HCT116 (cell line): ENCODE data around the gene CCDC154. TPM values are rescaled to one million over a fixed set of nuclear protein-coding genes. Genes with fewer than 3 reads are reported as not detected.

Experiments
- ATAC-seq: fragments of 200-7000 bp; cut with Tn5 transposase; 2 replicates; pipeline ENCODE4 v1.9.1; 2020; ENCODE audit warnings: mild to moderate bottlenecking, moderate library complexity
- BruUV-seq: library from RNA; stranded (reverse); fragments of 400-500 nt; replicated peaks from 2 replicates; lab custom pipeline; 2021; lab: Mats Ljungman, UMichigan
- CTCF ChIA-PET: fragments of 300-600 bp; sonication (Branson Sonifier 250); formaldehyde crosslinking; loops from one replicate; lab custom pipeline; 2021; ENCODE audit warnings: antibody characterized with exemption; lab: Charles Lee
- POLR2A ChIA-PET: fragments of 300-600, 350-600 bp; sonication (Branson Sonifier 250); formaldehyde crosslinking; loops from one replicate; lab custom pipeline; 2021; ENCODE audit warnings: antibody characterized with exemption; lab: Charles Lee
- RAD21 ChIA-PET, 2 experiments: fragments of 300-600 bp; sonication (Branson Sonifier 250); formaldehyde crosslinking; loops; one replicate each; lab custom pipeline; 2023; ENCODE audit warnings: low total read pairs in 2 of 2; ENCODE audit not compliant: uncharacterized antibody in 2 of 2, unreplicated experiment in 2 of 2, low non-redundant PET in 1 of 2; lab: Charles Lee
- DNase-seq: peaks from one replicate; pipeline ENCODE4 v3.0.0-alpha.2; 2010; ENCODE audit warnings: low read depth, low spot score
- H2AFZ ChIP-seq: fragments of 200-600 bp; shearing (Covaris generic), sonication (generic); 2 replicates; pipeline ENCODE4 v1.6.1; 2017; ENCODE audit warnings: low read depth, mixed run types, mixed read lengths, antibody characterized with exemption, low read length; ENCODE audit not compliant: poor library complexity, severe bottlenecking
- H3K27ac ChIP-seq: 2 replicates; pipeline ENCODE4 v1.5.1; 2012; ENCODE audit warnings: low read depth, low read length
- H3K27me3 ChIP-seq: fragments of 200-600 bp; sonication (generic); 2 replicates; pipeline ENCODE4 v1.6.1; 2016; ENCODE audit warnings: mixed run types, low read length, mixed read lengths; ENCODE audit not compliant: insufficient read depth
- H3K36me3 ChIP-seq, 2 experiments: fragments of 200-500 bp in 1 of 2; fragments of 200-600 bp in 1 of 2; sonication (Bioruptor generic) in 1 of 2; sonication (generic) in 1 of 2; 2 replicates each; pipeline versions ENCODE4 v1.5.1 to v1.6.1; 2014 to 2016; ENCODE audit warnings: low read length in 2 of 2, inconsistent platforms in 1 of 2, mixed read lengths in 1 of 2, mixed run types in 1 of 2; ENCODE audit not compliant: insufficient read depth in 2 of 2, control insufficient read depth in 1 of 2
- H3K4me1 ChIP-seq, 2 experiments: fragments of 200-600 bp in 1 of 2; sonication (generic) in 1 of 2; 2 replicates each; pipeline versions ENCODE4 v1.5.1 to v1.6.1; 2012 to 2017; ENCODE audit warnings: low read length in 2 of 2, inconsistent platforms in 1 of 2, mild to moderate bottlenecking in 1 of 2, mixed read lengths in 1 of 2, mixed run types in 1 of 2, moderate library complexity in 1 of 2; ENCODE audit not compliant: insufficient read depth in 2 of 2, control insufficient read depth in 1 of 2
- H3K4me2 ChIP-seq: fragments of 200-600 bp; sonication (generic); 2 replicates; pipeline ENCODE4 v1.6.1; 2017; ENCODE audit warnings: mixed run types, low read length, mixed read lengths
- H3K4me3 ChIP-seq, 2 experiments: fragments of 200-600 bp in 1 of 2; sonication (generic) in 1 of 2; replicated peaks in 1 of 2; 2 replicates each; pipeline ENCODE4 v1.5.1; 2011 to 2016; ENCODE audit warnings: low read length in 2 of 2, control low read depth in 1 of 2, low read depth in 1 of 2, mild to moderate bottlenecking in 1 of 2, mixed read lengths in 1 of 2, mixed run types in 1 of 2
- H3K79me2 ChIP-seq: fragments of 200-600 bp; sonication (generic); 2 replicates; pipeline ENCODE4 v1.6.1; 2017; ENCODE audit warnings: mild to moderate bottlenecking, mixed run types, low read length, moderate library complexity, mixed read lengths; ENCODE audit not compliant: insufficient read depth
- H3K9ac ChIP-seq: fragments of 200-600 bp; sonication (generic); 2 replicates; pipeline ENCODE4 v1.6.1; 2016; ENCODE audit warnings: low read length, mixed read lengths
- H3K9me2 ChIP-seq: fragments of 200-600 bp; sonication (generic), shearing (Covaris generic); 2 replicates; pipeline ENCODE4 v1.6.1; 2017; ENCODE audit warnings: mixed run types, mild to moderate bottlenecking, moderate library complexity; ENCODE audit not compliant: insufficient read depth
- H3K9me3 ChIP-seq, 2 experiments: fragments of 200-500 bp in 1 of 2; fragments of 200-600 bp in 1 of 2; sonication (Bioruptor generic) in 1 of 2; sonication (generic) in 1 of 2; 2 replicates each; pipeline ENCODE4 v1.6.1; 2014 to 2017; ENCODE audit warnings: low read length in 2 of 2, mixed read lengths in 2 of 2, inconsistent platforms in 1 of 2, low read depth in 1 of 2, mild to moderate bottlenecking in 1 of 2, mixed run types in 1 of 2, moderate library complexity in 1 of 2; ENCODE audit not compliant: control insufficient read depth in 1 of 2, insufficient read depth in 1 of 2
- H4K20me1 ChIP-seq: fragments of 200-600 bp; sonication (generic), shearing (Covaris generic); 2 replicates; pipeline ENCODE4 v1.6.1; 2017; ENCODE audit warnings: mixed run types, mild to moderate bottlenecking, moderate library complexity; ENCODE audit not compliant: insufficient read depth
- CBX3 ChIP-seq: IDR thresholded peaks from 2 replicates; pipeline ENCODE4 v1.6.1; 2012; ENCODE audit warnings: low read depth
- CEBPB ChIP-seq: IDR thresholded peaks from 2 replicates; pipeline ENCODE4 v1.6.1; 2012; ENCODE audit warnings: low read depth
- ELF1 ChIP-seq: IDR thresholded peaks from 2 replicates; pipeline ENCODE4 v1.6.1; 2012; ENCODE audit warnings: low read depth, borderline replicate concordance
- EZH2 ChIP-seq: fragments of 200-600 bp; sonication (generic); IDR thresholded peaks from 2 replicates; pipeline ENCODE4 v1.6.1; 2017; ENCODE audit warnings: antibody characterized with exemption, mixed run types
- EZH2phosphoT487 ChIP-seq: fragments of 200-600 bp; IDR thresholded peaks from 2 replicates; pipeline ENCODE4 v1.6.1; 2018; ENCODE audit warnings: antibody characterized with exemption, borderline replicate concordance
- FOSL1 ChIP-seq: IDR thresholded peaks from 2 replicates; pipeline ENCODE4 v1.6.1; 2012; ENCODE audit warnings: low read depth
- JUND ChIP-seq: IDR thresholded peaks from 2 replicates; pipeline ENCODE4 v1.6.1; 2012
- MAX ChIP-seq: IDR thresholded peaks from 2 replicates; pipeline ENCODE4 v1.6.1; 2012
- SIN3A ChIP-seq: IDR thresholded peaks from 2 replicates; pipeline ENCODE4 v1.6.1; 2012; ENCODE audit warnings: low read depth
- SP1 ChIP-seq: IDR thresholded peaks from 2 replicates; pipeline ENCODE4 v1.6.1; 2012; ENCODE audit warnings: low read depth
- TCF7L2 ChIP-seq: IDR thresholded peaks from 2 replicates; pipeline ENCODE4 v1.7.0; 2011; ENCODE audit warnings: borderline replicate concordance, inconsistent platforms; ENCODE audit not compliant: insufficient read depth, insufficient read length; ENCODE audit errors: extremely low read depth
- YY1 ChIP-seq: IDR thresholded peaks from 2 replicates; pipeline ENCODE4 v1.6.1; 2011; ENCODE audit warnings: low read length, low read depth, moderate library complexity, mild to moderate bottlenecking; ENCODE audit not compliant: insufficient replicate concordance; ENCODE audit errors: extremely low read depth
- ZFX ChIP-seq: fragments of 450-650 bp; IDR thresholded peaks from 2 replicates; pipeline ENCODE4 v1.6.1; 2017
- intact Hi-C: fragments of 100-400 bp; cut with micrococcal nuclease; formaldehyde crosslinking; loops from 2 replicates; pipeline ENCODE4 v1.10.0; 2022
- total RNA-seq: library from RNA; stranded (reverse); gene quantifications from one replicate; pipeline ENCODE4 v1.2.1, GENCODE V29; 2021; ENCODE audit not compliant: unreplicated experiment
- TF ChIP-seq, protein P1 (sequence below), 3 experiments: fragments of 200-600 bp in 1 of 3; sonication (generic) in 1 of 3; IDR thresholded peaks in 2 of 3; conservative IDR thresholded peaks in 1 of 3; 2 replicates each; pipeline ENCODE4 v1.5.1; 2012 to 2017; ENCODE audit warnings: low read depth in 2 of 3, low read length in 2 of 3, antibody characterized with exemption in 1 of 3, borderline replicate concordance in 1 of 3, control low read depth in 1 of 3, mild to moderate bottlenecking in 1 of 3, mixed read lengths in 1 of 3, mixed run types in 1 of 3, moderate library complexity in 1 of 3; ENCODE audit not compliant: insufficient read depth in 1 of 3

CCDC154 gene
- total RNA-seq, 1 experiment from 2014 or later, result 1.7 TPM

DNA sequence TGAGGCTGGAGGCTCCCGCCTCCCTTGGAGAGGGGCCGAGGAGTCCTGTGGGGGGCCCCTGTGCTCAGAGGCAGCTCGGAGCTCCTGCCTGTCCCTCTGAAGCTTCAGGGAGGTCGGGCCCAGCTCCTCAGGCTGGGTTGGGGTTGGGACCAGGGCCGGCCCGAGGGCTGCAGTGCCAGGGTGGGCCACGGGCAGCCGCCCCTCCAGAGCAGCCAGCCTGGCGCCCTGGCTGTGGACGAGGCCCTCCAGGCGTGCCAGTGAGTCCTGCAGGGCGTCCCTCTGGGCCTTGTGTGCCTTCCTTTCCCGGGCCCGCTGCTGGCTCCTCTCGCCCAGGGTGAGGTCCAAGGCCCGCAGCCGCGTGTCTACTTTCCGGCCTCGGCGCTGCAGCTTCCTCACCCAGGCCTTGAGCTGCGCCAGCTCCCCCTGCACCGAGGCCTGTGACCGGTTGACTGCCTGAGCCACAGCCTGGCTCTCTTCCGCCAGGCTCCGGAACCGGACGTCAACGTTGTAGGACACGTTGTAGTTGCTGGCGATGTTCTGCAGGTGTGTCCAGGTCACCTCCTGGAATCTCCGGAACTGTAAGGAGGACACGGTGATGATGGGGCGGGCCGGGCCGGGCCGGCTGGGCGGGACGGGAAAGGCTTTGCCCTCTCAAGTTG, 43.2 kb upstream of the CCDC154 start:
- H2AFZ ChIP-seq, result no peak overlapping the region
- H3K79me2 ChIP-seq, result no peaks in the 10 kb centered on the region
- H3K4me1 ChIP-seq, result peaks cover 1 to 4% of the 10 kb centered on the region in 2 experiments
- ATAC-seq (no peak), DNase-seq (no peak)
- no TSS peak for BruUV-seq
- TF ChIP-seq, protein P1, sequence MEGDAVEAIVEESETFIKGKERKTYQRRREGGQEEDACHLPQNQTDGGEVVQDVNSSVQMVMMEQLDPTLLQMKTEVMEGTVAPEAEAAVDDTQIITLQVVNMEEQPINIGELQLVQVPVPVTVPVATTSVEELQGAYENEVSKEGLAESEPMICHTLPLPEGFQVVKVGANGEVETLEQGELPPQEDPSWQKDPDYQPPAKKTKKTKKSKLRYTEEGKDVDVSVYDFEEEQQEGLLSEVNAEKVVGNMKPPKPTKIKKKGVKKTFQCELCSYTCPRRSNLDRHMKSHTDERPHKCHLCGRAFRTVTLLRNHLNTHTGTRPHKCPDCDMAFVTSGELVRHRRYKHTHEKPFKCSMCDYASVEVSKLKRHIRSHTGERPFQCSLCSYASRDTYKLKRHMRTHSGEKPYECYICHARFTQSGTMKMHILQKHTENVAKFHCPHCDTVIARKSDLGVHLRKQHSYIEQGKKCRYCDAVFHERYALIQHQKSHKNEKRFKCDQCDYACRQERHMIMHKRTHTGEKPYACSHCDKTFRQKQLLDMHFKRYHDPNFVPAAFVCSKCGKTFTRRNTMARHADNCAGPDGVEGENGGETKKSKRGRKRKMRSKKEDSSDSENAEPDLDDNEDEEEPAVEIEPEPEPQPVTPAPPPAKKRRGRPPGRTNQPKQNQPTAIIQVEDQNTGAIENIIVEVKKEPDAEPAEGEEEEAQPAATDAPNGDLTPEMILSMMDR (IDR thresholded peaks at IDR 0.05 in 2 of 3, conservative IDR thresholded peaks at IDR 0.05 in 1 of 3; ENCODE audit: borderline replicate concordance in 1 of 3, insufficient read depth in 1 of 3, low read depth in 2 of 3, low read length in 2 of 3), result no peak
- TF ChIP-seq YY1 (no peak), ELF1 (no peak), CEBPB (no peak), SP1 (no peak), FOSL1 (no peak), EZH2 (no peak), CBX3 (no peak), ZFX (no peak), JUND (no peak), EZH2phosphoT487 (no peak), TCF7L2 (no peak), MAX (no peak), SIN3A (no peak)
- POLR2A ChIA-PET, result no interaction called here
- no peak overlapping the region for H3K27ac ChIP-seq
- no peaks in the 10 kb centered on the region for H3K9me2 ChIP-seq
- RAD21 ChIA-PET, result no interaction called here
- H3K9me3 ChIP-seq, result no peaks in the 10 kb centered on the region
- no peak overlapping the region for H3K4me3 ChIP-seq
- no peaks in the 10 kb centered on the region for H3K36me3 ChIP-seq
- intact Hi-C loops, result no loop called here
- no peak overlapping the region for H3K4me2 ChIP-seq
- CTCF ChIA-PET, result no interaction called here
- H3K27me3 ChIP-seq, result no peaks in the 10 kb centered on the region
- H3K9ac ChIP-seq, result no peak overlapping the region
- no peaks in the 10 kb centered on the region for H4K20me1 ChIP-seq
